Esophagus muscularis mucosa (tissue), 3 donors: ENCODE data around the gene ICE2.

ENCODE experiments used
- EP300 ChIP-seq: sonication (generic); formaldehyde crosslinking; IDR thresholded peaks from one replicate; pipeline ENCODE4 v1.6.1; 2017; ENCODE audit warnings: antibody characterized with exemption
- TF ChIP-seq, protein P1 (sequence below), 3 experiments: fragments of 200-600 bp in 2 of 3; fragments of 450-650 bp in 1 of 3; sonication (generic) in 2 of 3; IDR thresholded peaks; one replicate each; pipeline ENCODE4 v1.5.1; 2017 to 2019; ENCODE audit warnings: antibody characterized with exemption in 3 of 3, mild to moderate bottlenecking in 2 of 3, moderate library complexity in 1 of 3

DNA sequence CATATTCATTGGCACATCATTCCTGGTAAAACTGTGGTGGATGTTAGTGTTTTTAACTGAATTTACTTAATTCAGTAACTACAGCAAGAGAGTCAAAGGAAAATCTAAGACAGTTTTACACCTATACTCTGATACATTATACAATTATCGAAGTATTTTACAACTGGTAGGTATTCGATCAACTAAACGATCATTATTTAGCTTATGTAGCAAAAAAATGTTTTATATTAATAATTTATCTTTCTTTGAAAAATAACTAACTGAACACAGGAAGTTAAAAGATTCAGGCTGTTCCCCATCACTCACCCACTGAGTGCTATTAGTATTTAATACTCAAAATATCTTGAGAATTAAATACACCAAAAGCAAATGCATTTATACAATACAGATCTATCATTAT lies 21.0 kb downstream of the ICE2 start:
- TF ChIP-seq EP300: no peak
- TF ChIP-seq, protein P1, sequence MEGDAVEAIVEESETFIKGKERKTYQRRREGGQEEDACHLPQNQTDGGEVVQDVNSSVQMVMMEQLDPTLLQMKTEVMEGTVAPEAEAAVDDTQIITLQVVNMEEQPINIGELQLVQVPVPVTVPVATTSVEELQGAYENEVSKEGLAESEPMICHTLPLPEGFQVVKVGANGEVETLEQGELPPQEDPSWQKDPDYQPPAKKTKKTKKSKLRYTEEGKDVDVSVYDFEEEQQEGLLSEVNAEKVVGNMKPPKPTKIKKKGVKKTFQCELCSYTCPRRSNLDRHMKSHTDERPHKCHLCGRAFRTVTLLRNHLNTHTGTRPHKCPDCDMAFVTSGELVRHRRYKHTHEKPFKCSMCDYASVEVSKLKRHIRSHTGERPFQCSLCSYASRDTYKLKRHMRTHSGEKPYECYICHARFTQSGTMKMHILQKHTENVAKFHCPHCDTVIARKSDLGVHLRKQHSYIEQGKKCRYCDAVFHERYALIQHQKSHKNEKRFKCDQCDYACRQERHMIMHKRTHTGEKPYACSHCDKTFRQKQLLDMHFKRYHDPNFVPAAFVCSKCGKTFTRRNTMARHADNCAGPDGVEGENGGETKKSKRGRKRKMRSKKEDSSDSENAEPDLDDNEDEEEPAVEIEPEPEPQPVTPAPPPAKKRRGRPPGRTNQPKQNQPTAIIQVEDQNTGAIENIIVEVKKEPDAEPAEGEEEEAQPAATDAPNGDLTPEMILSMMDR (IDR thresholded peaks at IDR 0.05): no peak
